ENCODE measurements around the gene SLC35F2.

GRCh38 chr11:107825875-107826274, 32.7 kb downstream of the SLC35F2 start:
- no peak for TF ChIP-seq POLR2A (IDR thresholded peaks at IDR 0.05)
- TF ChIP-seq CTCF (IDR thresholded peaks at IDR 0.05): no peak
- TF ChIP-seq POLR2AphosphoS5 (IDR thresholded peaks at IDR 0.05; ENCODE audit: insufficient read depth in 1 of 2, low read depth in 1 of 2): no peak

All from vagina (tissue), 2 donors.